Activated naive CD4-positive, alpha-beta T cell treated with anti-CD3 and anti-CD28 coated beads, Interleukin-2, amount 50 U/mL, for 24 hours (primary cell): ENCODE measurements around the gene SLC48A1.
"Not testable (repeated sequence)": the region's sequence is repeated elsewhere in the genome, so short reads cannot be mapped to it uniquely, and the experiment has no call there.

Source experiments
- H3K27ac Mint-ChIP-seq: one replicate; pipeline ENCODE4 v1.8.0; 2021; ENCODE audit warnings: mild to moderate bottlenecking, mixed read lengths
- H3K27me3 Mint-ChIP-seq: one replicate; pipeline ENCODE4 v1.8.0; 2021; ENCODE audit warnings: mixed read lengths
- H3K36me3 Mint-ChIP-seq: one replicate; pipeline ENCODE4 v1.8.0; 2021; ENCODE audit warnings: mixed read lengths
- H3K4me1 Mint-ChIP-seq: one replicate; pipeline ENCODE4 v1.8.0; 2021; ENCODE audit warnings: mixed read lengths
- H3K4me3 Mint-ChIP-seq: one replicate; pipeline ENCODE4 v1.8.0; 2021; ENCODE audit warnings: mild to moderate bottlenecking, mixed read lengths
- H3K9me3 Mint-ChIP-seq: one replicate; pipeline ENCODE4 v1.8.0; 2021; ENCODE audit warnings: mixed read lengths

The SLC48A1 gene

GRCh38 chr12:47801170-47801903 is 28.3 kb downstream of the SLC48A1 start:
- Mint-ChIP-seq H3K27me3 (no peaks in the 10 kb centered on the region), H3K9me3 (no peaks in the 10 kb centered on the region), H3K4me3 (no peak overlapping the region), H3K36me3 (peaks cover 2% of the 10 kb centered on the region), H3K27ac (peak overlapping the region; percentile 51), H3K4me1 (peaks cover 78% of the 10 kb centered on the region)

- H3K9me3 Mint-ChIP-seq, result no peaks in the 10 kb centered on the region
- peaks cover 2% of the 10 kb centered on the region for H3K36me3 Mint-ChIP-seq
- H3K4me3 Mint-ChIP-seq, result peak overlapping the region; percentile 47
- H3K27ac Mint-ChIP-seq, result peak overlapping the region; percentile 80
- H3K4me1 Mint-ChIP-seq, result peaks cover 84% of the 10 kb centered on the region
- no peaks in the 10 kb centered on the region for H3K27me3 Mint-ChIP-seq
These were observed 28.8 kb downstream of the SLC48A1 start for GRCh38 chr12:47801904-47802246.

GRCh38 chr12:47802312-47802711 is 29.3 kb downstream of the SLC48A1 start:
- Mint-ChIP-seq H3K4me3 (peak overlapping the region; percentile 23), H3K4me1 (peaks cover 88% of the 10 kb centered on the region), H3K27ac (peak overlapping the region; percentile 80), H3K9me3 (no peaks in the 10 kb centered on the region), H3K36me3 (peaks cover 2% of the 10 kb centered on the region), H3K27me3 (no peaks in the 10 kb centered on the region)

- H3K27me3 Mint-ChIP-seq, result no peaks in the 10 kb centered on the region
- no peaks in the 10 kb centered on the region for H3K9me3 Mint-ChIP-seq
- peaks cover 92% of the 10 kb centered on the region for H3K4me1 Mint-ChIP-seq
- no peaks in the 10 kb centered on the region for H3K36me3 Mint-ChIP-seq
- H3K27ac Mint-ChIP-seq, result peak overlapping the region; percentile 80
- H3K4me3 Mint-ChIP-seq, result peak overlapping the region; percentile 46
These were observed 30.3 kb downstream of the SLC48A1 start for GRCh38 chr12:47803191-47803875.

- H3K27ac Mint-ChIP-seq, result peak overlapping the region; percentile 93
- H3K4me3 Mint-ChIP-seq, result peak overlapping the region; percentile 39
- H3K4me1 Mint-ChIP-seq, result peaks cover 98% of the 10 kb centered on the region
- no peaks in the 10 kb centered on the region for H3K9me3 Mint-ChIP-seq
- no peaks in the 10 kb centered on the region for H3K27me3 Mint-ChIP-seq
- H3K36me3 Mint-ChIP-seq, result no peaks in the 10 kb centered on the region
These were observed 31.1 kb downstream of the SLC48A1 start for GRCh38 chr12:47804171-47804570.

- H3K4me1 Mint-ChIP-seq, result peaks cover 99% of the 10 kb centered on the region
- H3K4me3 Mint-ChIP-seq, result peak overlapping the region; percentile 61
- no peaks in the 10 kb centered on the region for H3K27me3 Mint-ChIP-seq
- H3K27ac Mint-ChIP-seq, result peak overlapping the region; percentile 93
- no peaks in the 10 kb centered on the region for H3K9me3 Mint-ChIP-seq
- no peaks in the 10 kb centered on the region for H3K36me3 Mint-ChIP-seq
These were observed 32.4 kb downstream of the SLC48A1 start for GRCh38 chr12:47805417-47805816.

GRCh38 chr12:47807338-47807737 is 34.3 kb downstream of the SLC48A1 start:
- Mint-ChIP-seq H3K27ac (peak overlapping the region; percentile 93), H3K4me1 (peaks cover 98% of the 10 kb centered on the region), H3K36me3 (no peaks in the 10 kb centered on the region), H3K4me3 (peak overlapping the region; percentile 66), H3K9me3 (no peaks in the 10 kb centered on the region), H3K27me3 (no peaks in the 10 kb centered on the region)

GRCh38 chr12:47808050-47808449 is 35.0 kb downstream of the SLC48A1 start:
- no peaks in the 10 kb centered on the region for H3K36me3 Mint-ChIP-seq
- no peaks in the 10 kb centered on the region for H3K9me3 Mint-ChIP-seq
- peak overlapping the region; percentile 66 for H3K4me3 Mint-ChIP-seq
- H3K27ac Mint-ChIP-seq, result peak overlapping the region; percentile 93
- H3K27me3 Mint-ChIP-seq, result no peaks in the 10 kb centered on the region
- peaks cover 94% of the 10 kb centered on the region for H3K4me1 Mint-ChIP-seq

GRCh38 chr12:47808574-47809365 is 35.7 kb downstream of the SLC48A1 start:
- Mint-ChIP-seq H3K4me1 (peaks cover 94% of the 10 kb centered on the region), H3K9me3 (no peaks in the 10 kb centered on the region), H3K36me3 (no peaks in the 10 kb centered on the region), H3K4me3 (peak overlapping the region; percentile 66), H3K27me3 (no peaks in the 10 kb centered on the region), H3K27ac (peak overlapping the region; percentile 93)

- H3K36me3 Mint-ChIP-seq, H3K27me3 Mint-ChIP-seq, H3K9me3 Mint-ChIP-seq: not testable (repeated sequence)
- Mint-ChIP-seq H3K4me1 (peaks cover 94% of the 10 kb centered on the region), H3K4me3 (peak overlapping the region; percentile 39), H3K27ac (peak overlapping the region; percentile 68)
These were observed 36.5 kb downstream of the SLC48A1 start for GRCh38 chr12:47809518-47809917.

GRCh38 chr12:47811072-47811396 is 38.0 kb downstream of the SLC48A1 start:
- Mint-ChIP-seq H3K9me3 (no peaks in the 10 kb centered on the region), H3K36me3 (peaks cover 8% of the 10 kb centered on the region), H3K27me3 (no peaks in the 10 kb centered on the region), H3K4me3 (peak overlapping the region; percentile 79), H3K27ac (peak overlapping the region; percentile 98), H3K4me1 (peaks cover 93% of the 10 kb centered on the region)

- peak overlapping the region; percentile 92 for H3K4me3 Mint-ChIP-seq
- H3K4me1 Mint-ChIP-seq, result peaks cover 92% of the 10 kb centered on the region
- H3K36me3 Mint-ChIP-seq, result peaks cover 8% of the 10 kb centered on the region
- H3K9me3 Mint-ChIP-seq, result no peaks in the 10 kb centered on the region
- H3K27ac Mint-ChIP-seq, result peak overlapping the region; percentile 98
- no peaks in the 10 kb centered on the region for H3K27me3 Mint-ChIP-seq
These were observed 38.8 kb downstream of the SLC48A1 start for GRCh38 chr12:47811581-47812484.

GRCh38 chr12:47812797-47813510 is 39.9 kb downstream of the SLC48A1 start:
- no peaks in the 10 kb centered on the region for H3K9me3 Mint-ChIP-seq
- no peaks in the 10 kb centered on the region for H3K27me3 Mint-ChIP-seq
- peak overlapping the region; percentile 92 for H3K4me3 Mint-ChIP-seq
- H3K27ac Mint-ChIP-seq, result peak overlapping the region; percentile 98
- H3K4me1 Mint-ChIP-seq, result peaks cover 92% of the 10 kb centered on the region
- H3K36me3 Mint-ChIP-seq, result peaks cover 8% of the 10 kb centered on the region

GRCh38 chr12:47813511-47814196 is 40.6 kb downstream of the SLC48A1 start:
- no peaks in the 10 kb centered on the region for H3K27me3 Mint-ChIP-seq
- peak overlapping the region; percentile 98 for H3K27ac Mint-ChIP-seq
- H3K9me3 Mint-ChIP-seq, result no peaks in the 10 kb centered on the region
- peak overlapping the region; percentile 92 for H3K4me3 Mint-ChIP-seq
- peaks cover 86% of the 10 kb centered on the region for H3K4me1 Mint-ChIP-seq
- peaks cover 8% of the 10 kb centered on the region for H3K36me3 Mint-ChIP-seq
